Activated T-helper 17 cell treated with anti-CD3 and anti-CD28 coated beads, Interleukin-2, amount 50 U/mL, for 72 hours (primary cell): ENCODE results near the gene ZNF160. TPM values are rescaled to one million over a fixed set of nuclear protein-coding genes. Genes with fewer than 3 reads are reported as not detected.
A peak's percentile ranks its signal among the peaks of the same experiment; 100 is the strongest.
"Not testable (repeated sequence)": the region's sequence is repeated elsewhere in the genome, so short reads cannot be mapped to it uniquely, and the experiment has no call there.

Experiments used
- ATAC-seq: fragments of 150-1000 bp; cut with Tn5 transposase; replicated peaks from 2 replicates; pipeline ENCODE4 v1.10.0; 2021; ENCODE audit warnings: mild to moderate bottlenecking, moderate library complexity
- H3K27ac Mint-ChIP-seq: one replicate; pipeline ENCODE4 v1.8.0; 2022; ENCODE audit warnings: mixed read lengths
- H3K27me3 Mint-ChIP-seq: one replicate; pipeline ENCODE4 v1.8.0; 2022; ENCODE audit warnings: mixed read lengths
- H3K36me3 Mint-ChIP-seq: one replicate; pipeline ENCODE4 v1.8.0; 2022; ENCODE audit warnings: low read depth, mild to moderate bottlenecking, mixed read lengths
- H3K4me1 Mint-ChIP-seq: one replicate; pipeline ENCODE4 v1.8.0; 2022; ENCODE audit warnings: mixed read lengths
- H3K4me3 Mint-ChIP-seq: one replicate; pipeline ENCODE4 v1.8.0; 2022; ENCODE audit warnings: mild to moderate bottlenecking, mixed read lengths
- H3K9me3 Mint-ChIP-seq: one replicate; pipeline ENCODE4 v1.8.0; 2022; ENCODE audit warnings: mixed read lengths
- total RNA-seq, 2 donors: library from RNA; stranded (reverse); gene quantifications; one replicate each; pipeline ENCODE4 v1.2.3, GENCODE V29; 2022

ZNF160 gene
- total RNA-seq, 2 donors from 2014 or later = 24.0 to 102 TPM

GRCh38 chr19:53102206-53102755 lies 941 bp downstream of the ZNF160 start:
- no peaks in the 10 kb centered on the region for H3K27me3 Mint-ChIP-seq
- peak overlapping the region; percentile 92 for H3K4me3 Mint-ChIP-seq
- H3K9me3 Mint-ChIP-seq = peaks cover 14% of the 10 kb centered on the region
- peak overlapping the region; percentile 93 for H3K27ac Mint-ChIP-seq
- no peak for ATAC-seq
- peaks cover 54% of the 10 kb centered on the region for H3K36me3 Mint-ChIP-seq
- H3K4me1 Mint-ChIP-seq = peaks cover 29% of the 10 kb centered on the region

GRCh38 chr19:53101518-53101917 lies 1.7 kb downstream of the ZNF160 start:
- H3K36me3 Mint-ChIP-seq = peaks cover 59% of the 10 kb centered on the region
- H3K4me3 Mint-ChIP-seq = peak overlapping the region; percentile 92
- H3K27me3 Mint-ChIP-seq = no peaks in the 10 kb centered on the region
- H3K27ac Mint-ChIP-seq = peak overlapping the region; percentile 93
- H3K4me1 Mint-ChIP-seq = peaks cover 31% of the 10 kb centered on the region
- H3K9me3 Mint-ChIP-seq = peaks cover 16% of the 10 kb centered on the region
- ATAC-seq = no peak

GRCh38 chr19:53098570-53098969 lies 4.7 kb downstream of the ZNF160 start:
- not testable (repeated sequence) for H3K4me3 Mint-ChIP-seq, H3K27ac Mint-ChIP-seq, H3K27me3 Mint-ChIP-seq, ATAC-seq
- peaks cover 88% of the 10 kb centered on the region for H3K36me3 Mint-ChIP-seq
- peaks cover 36% of the 10 kb centered on the region for H3K4me1 Mint-ChIP-seq
- peaks cover 16% of the 10 kb centered on the region for H3K9me3 Mint-ChIP-seq

- Mint-ChIP-seq H3K4me1 (peaks cover 29% of the 10 kb centered on the region), H3K36me3 (peaks cover 90% of the 10 kb centered on the region)
- not testable (repeated sequence) for H3K27ac Mint-ChIP-seq, H3K9me3 Mint-ChIP-seq, H3K4me3 Mint-ChIP-seq, ATAC-seq, H3K27me3 Mint-ChIP-seq
Measured at GRCh38 chr19:53096982-53097690, 6.1 kb downstream of the ZNF160 start.

GRCh38 chr19:53096579-53096978 lies 6.6 kb downstream of the ZNF160 start:
- peaks cover 90% of the 10 kb centered on the region for H3K36me3 Mint-ChIP-seq
- not testable (repeated sequence) for H3K27ac Mint-ChIP-seq, H3K9me3 Mint-ChIP-seq, H3K4me3 Mint-ChIP-seq, H3K27me3 Mint-ChIP-seq, ATAC-seq
- peaks cover 24% of the 10 kb centered on the region for H3K4me1 Mint-ChIP-seq

- H3K9me3 Mint-ChIP-seq = peaks cover 7% of the 10 kb centered on the region
- no peaks in the 10 kb centered on the region for H3K27me3 Mint-ChIP-seq
- H3K36me3 Mint-ChIP-seq = peaks cover 97% of the 10 kb centered on the region
- no peak for ATAC-seq
- H3K4me1 Mint-ChIP-seq = peaks cover 29% of the 10 kb centered on the region
- H3K27ac Mint-ChIP-seq = no peak overlapping the region
- no peak overlapping the region for H3K4me3 Mint-ChIP-seq
Measured at GRCh38 chr19:53094754-53095575, 8.3 kb downstream of the ZNF160 start.

GRCh38 chr19:53092723-53093122 lies 10.5 kb downstream of the ZNF160 start:
- ATAC-seq = no peak
- H3K36me3 Mint-ChIP-seq = peaks cover 97% of the 10 kb centered on the region
- peaks cover 10% of the 10 kb centered on the region for H3K9me3 Mint-ChIP-seq
- no peak overlapping the region for H3K27ac Mint-ChIP-seq
- no peak overlapping the region for H3K4me3 Mint-ChIP-seq
- no peaks in the 10 kb centered on the region for H3K27me3 Mint-ChIP-seq
- H3K4me1 Mint-ChIP-seq = peaks cover 27% of the 10 kb centered on the region

- Mint-ChIP-seq H3K4me3 (no peak overlapping the region), H3K27me3 (no peaks in the 10 kb centered on the region), H3K27ac (no peak overlapping the region), H3K36me3 (peaks cover 100% of the 10 kb centered on the region), H3K4me1 (peaks cover 21% of the 10 kb centered on the region), H3K9me3 (peaks cover 4% of the 10 kb centered on the region)
- no peak for ATAC-seq
Measured at GRCh38 chr19:53091413-53092254, 11.6 kb downstream of the ZNF160 start.

- peaks cover 7% of the 10 kb centered on the region for H3K9me3 Mint-ChIP-seq
- no peaks in the 10 kb centered on the region for H3K27me3 Mint-ChIP-seq
- ATAC-seq = no peak
- no peak overlapping the region for H3K27ac Mint-ChIP-seq
- H3K4me3 Mint-ChIP-seq = no peak overlapping the region
- H3K36me3 Mint-ChIP-seq = peaks cover 100% of the 10 kb centered on the region
- H3K4me1 Mint-ChIP-seq = peaks cover 17% of the 10 kb centered on the region
Measured at GRCh38 chr19:53088091-53088490, 15.1 kb downstream of the ZNF160 start.

GRCh38 chr19:53086949-53087348 lies 16.3 kb downstream of the ZNF160 start:
- H3K4me1 Mint-ChIP-seq = peaks cover 17% of the 10 kb centered on the region
- no peak overlapping the region for H3K27ac Mint-ChIP-seq
- no peak overlapping the region for H3K4me3 Mint-ChIP-seq
- H3K27me3 Mint-ChIP-seq = no peaks in the 10 kb centered on the region
- no peak for ATAC-seq
- peaks cover 8% of the 10 kb centered on the region for H3K9me3 Mint-ChIP-seq
- H3K36me3 Mint-ChIP-seq = peaks cover 100% of the 10 kb centered on the region

GRCh38 chr19:53085496-53085895 lies 17.7 kb downstream of the ZNF160 start:
- no peak for ATAC-seq
- peaks cover 100% of the 10 kb centered on the region for H3K36me3 Mint-ChIP-seq

GRCh38 chr19:53082929-53083328 lies 20.3 kb downstream of the ZNF160 start:
- H3K27ac Mint-ChIP-seq = no peak overlapping the region
- peaks cover 25% of the 10 kb centered on the region for H3K9me3 Mint-ChIP-seq
- no peak for ATAC-seq
- H3K4me3 Mint-ChIP-seq = no peak overlapping the region
- peaks cover 100% of the 10 kb centered on the region for H3K36me3 Mint-ChIP-seq
- H3K27me3 Mint-ChIP-seq = no peaks in the 10 kb centered on the region
- peaks cover 3% of the 10 kb centered on the region for H3K4me1 Mint-ChIP-seq

More at GRCh38 chr19:53085496-53085895, 17.7 kb downstream of the ZNF160 start:
- no peak overlapping the region for H3K27ac Mint-ChIP-seq
- H3K9me3 Mint-ChIP-seq = peaks cover 16% of the 10 kb centered on the region
- H3K4me1 Mint-ChIP-seq = peaks cover 16% of the 10 kb centered on the region
- H3K4me3 Mint-ChIP-seq = no peak overlapping the region
- H3K27me3 Mint-ChIP-seq = no peaks in the 10 kb centered on the region

- no peaks in the 10 kb centered on the region for H3K27me3 Mint-ChIP-seq
- H3K36me3 Mint-ChIP-seq = peaks cover 100% of the 10 kb centered on the region
- ATAC-seq = no peak
- peaks cover 31% of the 10 kb centered on the region for H3K9me3 Mint-ChIP-seq
- no peaks in the 10 kb centered on the region for H3K4me1 Mint-ChIP-seq
- no peak overlapping the region for H3K27ac Mint-ChIP-seq
- no peak overlapping the region for H3K4me3 Mint-ChIP-seq
Measured at GRCh38 chr19:53079313-53079924, 23.8 kb downstream of the ZNF160 start.

- Mint-ChIP-seq H3K27me3 (no peaks in the 10 kb centered on the region), H3K9me3 (peaks cover 36% of the 10 kb centered on the region), H3K4me3 (no peak overlapping the region), H3K27ac (no peak overlapping the region), H3K36me3 (peaks cover 100% of the 10 kb centered on the region), H3K4me1 (no peaks in the 10 kb centered on the region)
- ATAC-seq = no peak
Measured at GRCh38 chr19:53078668-53079067, 24.6 kb downstream of the ZNF160 start.
